Suprapubic skin (tissue), 4 donors: ENCODE data around the gene RERE. TPM values are rescaled to one million over a fixed set of nuclear protein-coding genes. Genes with fewer than 3 reads are reported as not detected.

Experiments used
- DNase-seq, 2 donors: peaks; one replicate each; pipeline ENCODE4 v3.0.0-alpha.2; 2019; ENCODE audit warnings: low spot score in 2 of 2
- H3K27ac ChIP-seq: fragments of 200-600 bp; sonication (generic); one replicate; pipeline ENCODE4 v1.5.1; 2019
- H3K27me3 ChIP-seq: fragments of 200-600 bp; sonication (generic); one replicate; pipeline ENCODE4 v1.5.1; 2019
- H3K36me3 ChIP-seq: fragments of 200-600 bp; sonication (generic); one replicate; pipeline ENCODE4 v1.5.1; 2019
- H3K4me1 ChIP-seq: fragments of 200-600 bp; sonication (generic); one replicate; pipeline ENCODE4 v1.5.1; 2019
- H3K4me3 ChIP-seq: fragments of 200-600 bp; sonication (generic); one replicate; pipeline ENCODE4 v1.5.1; 2019; ENCODE audit warnings: mild to moderate bottlenecking
- H3K9me3 ChIP-seq: fragments of 200-600 bp; sonication (generic); one replicate; pipeline ENCODE4 v1.5.1; 2019
- EP300 ChIP-seq: sonication (generic); formaldehyde crosslinking; IDR thresholded peaks from one replicate; pipeline ENCODE4 v1.6.1; 2017; ENCODE audit warnings: antibody characterized with exemption
- POLR2A ChIP-seq, 2 donors: fragments of 450-650 bp; IDR thresholded peaks; one replicate each; pipeline ENCODE4 v1.6.1; 2017; ENCODE audit warnings: antibody characterized with exemption in 2 of 2, mild to moderate bottlenecking in 2 of 2, moderate library complexity in 2 of 2
- POLR2AphosphoS5 ChIP-seq, 3 donors: sonication (generic); formaldehyde crosslinking; IDR thresholded peaks; one replicate each; pipeline ENCODE4 v1.6.1; 2017; ENCODE audit warnings: antibody characterized with exemption in 3 of 3
- WGBS: methylation state at CpG from one replicate; pipeline ENCODE4 v1.1.5; 2018; 5-methylcytosine and 5-hydroxymethylcytosine counted together
- total RNA-seq, 4 donors: library from RNA; depleted of rRNA; stranded (reverse); fragments of >200 nt; gene quantifications; one replicate each; pipeline ENCODE4 v1.1.0, GENCODE V29; 2016
- TF ChIP-seq, protein P1 (sequence below), 2 donors: fragments of 200-600 bp in 1 of 2; fragments of 450-650 bp in 1 of 2; sonication (generic) in 1 of 2; IDR thresholded peaks; one replicate each; pipeline ENCODE4 v1.5.1; 2016 to 2019; ENCODE audit warnings: antibody characterized with exemption in 2 of 2, mild to moderate bottlenecking in 1 of 2, moderate library complexity in 1 of 2

RERE gene
- total RNA-seq, 4 donors from 2014 or later = 43.4 to 113 (median 83.3) TPM

DNA sequence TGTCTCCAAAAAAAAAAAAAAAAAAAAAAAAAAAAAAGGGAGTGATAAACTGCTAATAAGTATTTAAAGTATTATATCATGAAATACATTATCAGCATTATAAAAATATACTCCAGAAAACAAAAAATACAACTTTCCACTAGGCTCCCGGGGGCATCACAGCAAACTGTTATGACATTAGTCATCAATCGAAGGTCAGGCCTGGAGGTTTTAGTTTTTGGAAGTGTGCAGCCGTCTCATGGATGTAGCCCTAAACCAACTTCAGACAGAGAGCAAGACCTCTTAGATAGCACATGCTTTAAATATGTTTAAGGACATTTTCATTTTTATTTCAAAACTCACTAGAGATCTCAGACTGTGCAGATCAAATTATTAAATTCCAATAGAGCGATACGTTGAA, 106.3 kb downstream of the RERE start:
- H3K36me3 ChIP-seq = no peaks in the 10 kb centered on the region
- no peaks in the 10 kb centered on the region for H3K9me3 ChIP-seq
- peaks cover 26% of the 10 kb centered on the region for H3K4me1 ChIP-seq
- no peaks in the 10 kb centered on the region for H3K27me3 ChIP-seq
- WGBS = 76% methylated on average over 5 of the region's 5 CpGs
- TF ChIP-seq EP300 = no peak
- TF ChIP-seq POLR2A (IDR thresholded peaks at IDR 0.05) = no peak
- TF ChIP-seq, protein P1, sequence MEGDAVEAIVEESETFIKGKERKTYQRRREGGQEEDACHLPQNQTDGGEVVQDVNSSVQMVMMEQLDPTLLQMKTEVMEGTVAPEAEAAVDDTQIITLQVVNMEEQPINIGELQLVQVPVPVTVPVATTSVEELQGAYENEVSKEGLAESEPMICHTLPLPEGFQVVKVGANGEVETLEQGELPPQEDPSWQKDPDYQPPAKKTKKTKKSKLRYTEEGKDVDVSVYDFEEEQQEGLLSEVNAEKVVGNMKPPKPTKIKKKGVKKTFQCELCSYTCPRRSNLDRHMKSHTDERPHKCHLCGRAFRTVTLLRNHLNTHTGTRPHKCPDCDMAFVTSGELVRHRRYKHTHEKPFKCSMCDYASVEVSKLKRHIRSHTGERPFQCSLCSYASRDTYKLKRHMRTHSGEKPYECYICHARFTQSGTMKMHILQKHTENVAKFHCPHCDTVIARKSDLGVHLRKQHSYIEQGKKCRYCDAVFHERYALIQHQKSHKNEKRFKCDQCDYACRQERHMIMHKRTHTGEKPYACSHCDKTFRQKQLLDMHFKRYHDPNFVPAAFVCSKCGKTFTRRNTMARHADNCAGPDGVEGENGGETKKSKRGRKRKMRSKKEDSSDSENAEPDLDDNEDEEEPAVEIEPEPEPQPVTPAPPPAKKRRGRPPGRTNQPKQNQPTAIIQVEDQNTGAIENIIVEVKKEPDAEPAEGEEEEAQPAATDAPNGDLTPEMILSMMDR (IDR thresholded peaks at IDR 0.05) = no peak
- no peak for TF ChIP-seq POLR2AphosphoS5 (IDR thresholded peaks at IDR 0.05)
- no peak for DNase-seq
- no peak overlapping the region for H3K4me3 ChIP-seq
- no peak overlapping the region for H3K27ac ChIP-seq

DNA sequence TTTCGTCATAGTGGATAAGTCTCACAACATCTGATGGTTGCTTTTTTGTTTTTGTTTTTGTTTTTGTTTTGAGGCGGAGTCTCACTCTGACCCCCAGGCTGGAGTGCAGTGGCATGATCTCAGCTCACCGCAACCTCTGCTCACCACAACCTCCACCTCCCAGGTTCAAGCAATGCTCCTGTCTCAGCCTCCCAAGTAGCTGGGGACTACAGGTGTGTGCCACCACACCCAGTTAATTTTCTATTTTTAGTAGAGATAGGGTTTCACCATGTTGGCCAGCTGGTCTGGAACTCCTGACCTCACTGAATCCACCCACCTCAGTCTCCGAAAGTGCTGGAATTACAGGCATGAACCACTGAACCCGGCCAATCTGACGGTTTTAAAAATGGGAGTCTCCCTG, 109.2 kb downstream of the RERE start:
- Histone ChIP-seq H3K4me1 (peaks cover 40% of the 10 kb centered on the region), H3K27me3 (no peaks in the 10 kb centered on the region), H3K4me3 (no peak overlapping the region), H3K27ac (no peak overlapping the region), H3K36me3 (no peaks in the 10 kb centered on the region), H3K9me3 (no peaks in the 10 kb centered on the region)
- no peak for DNase-seq
- TF ChIP-seq POLR2AphosphoS5 (IDR thresholded peaks at IDR 0.05) (no peak), POLR2A (IDR thresholded peaks at IDR 0.05) (no peak), EP300 (no peak)
- TF ChIP-seq, protein P1 (IDR thresholded peaks at IDR 0.05) = no peak
- 98% methylated on average over 6 of the region's 6 CpGs for WGBS

DNA sequence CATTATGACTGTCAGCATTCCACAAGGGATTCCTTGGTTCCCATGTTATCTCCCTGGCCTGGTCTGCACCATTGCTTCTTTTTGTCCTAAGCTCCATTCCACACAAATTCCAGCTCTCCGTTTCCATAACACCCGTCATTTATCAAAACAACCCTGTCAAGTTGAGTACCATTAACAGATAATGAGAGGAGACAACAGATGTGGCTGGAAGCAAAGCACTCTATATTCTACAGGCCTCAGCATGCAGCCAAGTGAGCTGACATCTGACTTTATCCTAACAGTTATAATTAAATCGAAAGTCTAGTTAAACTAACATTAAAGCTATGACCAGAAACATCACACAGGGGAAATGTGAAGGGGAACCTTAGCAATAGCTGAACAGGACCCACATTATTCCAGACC, 110.4 kb downstream of the RERE start:
- no peak for TF ChIP-seq POLR2A (IDR thresholded peaks at IDR 0.05)
- TF ChIP-seq, protein P1 (IDR thresholded peaks at IDR 0.05) = no peak
- no peak for TF ChIP-seq POLR2AphosphoS5 (IDR thresholded peaks at IDR 0.05)
- no peak for TF ChIP-seq EP300
- H3K9me3 ChIP-seq = no peaks in the 10 kb centered on the region
- H3K4me1 ChIP-seq = peaks cover 35% of the 10 kb centered on the region
- 35% methylated on average over 3 of the region's 3 CpGs for WGBS
- no peaks in the 10 kb centered on the region for H3K36me3 ChIP-seq
- no peaks in the 10 kb centered on the region for H3K27me3 ChIP-seq
- H3K4me3 ChIP-seq = no peak overlapping the region
- no peak overlapping the region for H3K27ac ChIP-seq
- DNase-seq = no peak

DNA sequence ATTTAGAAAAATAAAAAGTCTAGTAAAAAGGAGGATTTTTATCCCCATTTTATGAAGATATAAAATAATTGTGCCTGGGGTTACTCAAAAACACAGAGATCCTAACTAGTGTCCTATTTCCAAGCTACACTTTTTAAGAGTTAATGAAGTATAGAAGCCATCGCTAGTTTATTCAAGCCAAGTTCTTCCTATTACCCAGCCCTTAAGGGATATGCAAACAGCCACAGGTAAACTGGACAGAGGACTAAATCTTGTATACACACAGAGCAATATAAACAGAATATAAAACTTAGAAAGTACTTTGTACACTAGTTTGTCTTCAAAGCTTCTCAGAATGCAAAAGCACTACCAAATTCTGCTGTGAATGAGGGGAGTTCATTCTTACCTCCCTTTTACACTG, 111.1 kb downstream of the RERE start:
- TF ChIP-seq POLR2AphosphoS5 (IDR thresholded peaks at IDR 0.05) (no peak), EP300 (no peak), POLR2A (IDR thresholded peaks at IDR 0.05) (no peak)
- TF ChIP-seq, protein P1 (IDR thresholded peaks at IDR 0.05) = no peak
- H3K27ac ChIP-seq = no peak overlapping the region
- H3K9me3 ChIP-seq = no peaks in the 10 kb centered on the region
- no peak for DNase-seq
- H3K27me3 ChIP-seq = no peaks in the 10 kb centered on the region
- H3K4me3 ChIP-seq = no peak overlapping the region
- WGBS = 87% methylated on average over 1 of the region's 1 CpG
- H3K4me1 ChIP-seq = peaks cover 38% of the 10 kb centered on the region
- no peaks in the 10 kb centered on the region for H3K36me3 ChIP-seq

DNA sequence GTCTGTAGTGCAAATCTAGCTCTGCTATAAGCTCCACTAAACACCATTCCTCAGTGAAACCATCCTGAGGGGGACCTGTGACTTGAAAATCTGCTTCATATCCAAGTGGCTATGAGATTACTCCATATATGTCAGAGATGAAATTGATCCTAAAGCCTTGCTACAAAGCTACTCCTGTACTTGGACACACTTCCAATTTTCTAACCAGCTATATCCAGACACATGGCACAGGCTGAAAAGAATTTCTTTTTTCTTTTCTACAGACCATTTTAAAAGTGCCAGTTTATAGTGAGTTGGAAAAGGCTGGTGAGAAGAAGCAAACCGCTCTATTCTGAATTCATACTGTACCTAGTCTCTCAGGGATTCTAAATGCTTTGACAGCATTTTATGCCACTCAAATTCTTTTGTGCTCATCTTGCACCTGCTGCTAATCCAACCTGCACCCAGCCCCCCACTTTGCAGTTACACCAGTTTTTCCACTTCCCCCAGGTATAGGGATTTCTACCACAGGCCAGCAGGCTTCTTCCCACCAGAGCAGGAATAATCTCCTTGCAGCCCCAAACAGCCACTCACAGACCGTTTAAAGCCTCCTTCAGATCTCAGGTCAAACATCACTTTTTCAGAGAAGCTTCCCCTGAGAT, 112.5 kb downstream of the RERE start:
- Histone ChIP-seq H3K27ac (no peak overlapping the region), H3K9me3 (no peaks in the 10 kb centered on the region), H3K36me3 (no peaks in the 10 kb centered on the region), H3K27me3 (no peaks in the 10 kb centered on the region), H3K4me3 (no peak overlapping the region), H3K4me1 (peaks cover 45% of the 10 kb centered on the region)
- TF ChIP-seq, protein P1 (IDR thresholded peaks at IDR 0.05) = no peak
- TF ChIP-seq POLR2A (IDR thresholded peaks at IDR 0.05) = no peak
- no peak for TF ChIP-seq EP300
- no peak for TF ChIP-seq POLR2AphosphoS5 (IDR thresholded peaks at IDR 0.05)
- WGBS = 73% methylated on average over 2 of the region's 2 CpGs
- no peak for DNase-seq
